Body of pancreas (tissue), 4 donors: ENCODE measurements around the gene ECEL1. TPM values are rescaled to one million over a fixed set of nuclear protein-coding genes. Genes with fewer than 3 reads are reported as not detected.

ENCODE experiments used
- ATAC-seq: fragments of 150-250 bp; one replicate; pipeline ENCODE4 v1.9.1; 2016
- DNase-seq, 4 donors: peaks; one replicate each; pipeline ENCODE4 v3.0.0-alpha.2; 2019
- H3K27ac ChIP-seq, 4 donors: fragments of 200-600 bp; sonication (generic); 1 replicate in 3 of 4; 2 replicates in 1 of 4; pipeline versions ENCODE4 v1.5.1 to v1.6.1; 2016 to 2019; ENCODE audit warnings: mild to moderate bottlenecking in 1 of 4, mixed read lengths in 1 of 4, moderate library complexity in 1 of 4
- H3K27me3 ChIP-seq, 2 donors: fragments of 200-600 bp; sonication (generic); one replicate each; pipeline ENCODE4 v1.6.0; 2016; ENCODE audit warnings: mild to moderate bottlenecking in 1 of 2
- H3K36me3 ChIP-seq, 2 donors: fragments of 200-600 bp; sonication (generic); replicated peaks in 1 of 2; 2 replicates each; pipeline ENCODE4 v1.5.1; 2016; ENCODE audit warnings: low read depth in 2 of 2; ENCODE audit not compliant: insufficient read depth in 1 of 2
- H3K4me1 ChIP-seq: fragments of 200-600 bp; sonication (generic); one replicate; pipeline ENCODE4 v1.6.0; 2016
- H3K4me3 ChIP-seq, 2 donors: fragments of 200-600 bp; sonication (generic); 1 replicate in 1 of 2; 2 replicates in 1 of 2; pipeline ENCODE4 v1.5.1; 2016 to 2019
- H3K9me3 ChIP-seq, 3 donors: fragments of 200-600 bp; sonication (generic); 1 replicate in 2 of 3; 2 replicates in 1 of 3; pipeline ENCODE4 v1.5.1; 2016
- CTCF ChIP-seq, 7 experiments: fragments of 450-650 bp in 4 of 7; fragments of 200-600 bp in 3 of 7; sonication (generic) in 3 of 7; IDR thresholded peaks; one replicate each; pipeline ENCODE4 v1.5.1; 2016 to 2019; ENCODE audit warnings: antibody characterized with exemption in 7 of 7
- POLR2A ChIP-seq, 3 donors: fragments of 450-650 bp; IDR thresholded peaks; one replicate each; pipeline ENCODE4 v1.6.1; 2016; ENCODE audit warnings: antibody characterized with exemption in 3 of 3, mild to moderate bottlenecking in 2 of 3
- WGBS, 2 donors: methylation state at CpG; one replicate each; pipeline ENCODE4 v1.1.5; 2017; 5-methylcytosine and 5-hydroxymethylcytosine counted together
- intact Hi-C: fragments of 100-400 bp; cut with DNase I; formaldehyde crosslinking; loops from one replicate; pipeline ENCODE4 v1.15.1; 2023
- total RNA-seq, 2 donors: library from RNA; depleted of rRNA; stranded (reverse); fragments of >200 nt; gene quantifications; one replicate each; pipeline ENCODE4 v1.1.0, GENCODE V29; 2016

Gene ECEL1
- total RNA-seq, 2 donors from 2014 or later: 0.26 TPM; not detected in 1

GRCh38 chr2:232491139-232491780 is 3.6 kb upstream of the ECEL1 start:
- H3K4me1 ChIP-seq: peaks cover 13% of the 10 kb centered on the region
- 92 to 94% methylated on average over 8 to 12 of the region's 12 CpGs for WGBS, 2 donors
- DNase-seq (no peak), ATAC-seq (no peak)
- no peaks in the 10 kb centered on the region for H3K27me3 ChIP-seq
- H3K27ac ChIP-seq: no peak overlapping the region
- H3K9me3 ChIP-seq: no peaks in the 10 kb centered on the region
- no peaks in the 10 kb centered on the region for H3K36me3 ChIP-seq
- TF ChIP-seq CTCF (IDR thresholded peaks at IDR 0.05): no peak
- no peak for TF ChIP-seq POLR2A (IDR thresholded peaks at IDR 0.05)
- no peak overlapping the region for H3K4me3 ChIP-seq
- intact Hi-C loops: no loop called here

GRCh38 chr2:232490221-232491138 is 2.8 kb upstream of the ECEL1 start:
- H3K9me3 ChIP-seq: no peaks in the 10 kb centered on the region
- ATAC-seq: no peak
- peak in 1 of 4 donors; percentile 7 for DNase-seq
- no peaks in the 10 kb centered on the region for H3K27me3 ChIP-seq
- no peaks in the 10 kb centered on the region for H3K36me3 ChIP-seq
- H3K27ac ChIP-seq: no peak overlapping the region
- H3K4me3 ChIP-seq: no peak overlapping the region
- peaks cover 21% of the 10 kb centered on the region for H3K4me1 ChIP-seq
- intact Hi-C loops: no loop called here
- 84 to 93% methylated on average over 14 to 30 of the region's 30 CpGs for WGBS, 2 donors
- TF ChIP-seq CTCF (IDR thresholded peaks at IDR 0.05): no peak
- no peak for TF ChIP-seq POLR2A (IDR thresholded peaks at IDR 0.05)

GRCh38 chr2:232489516-232490220 is 2.0 kb upstream of the ECEL1 start:
- intact Hi-C loops: no loop called here
- Histone ChIP-seq H3K4me1 (peaks cover 21% of the 10 kb centered on the region), H3K36me3 (no peaks in the 10 kb centered on the region), H3K9me3 (no peaks in the 10 kb centered on the region), H3K27me3 (no peaks in the 10 kb centered on the region), H3K27ac (no peak overlapping the region), H3K4me3 (no peak overlapping the region)
- ATAC-seq: no peak
- TF ChIP-seq CTCF (IDR thresholded peaks at IDR 0.05) (no peak), POLR2A (IDR thresholded peaks at IDR 0.05) (no peak)
- peak in 1 of 4 donors; percentile 6 for DNase-seq
- 66 to 71% methylated on average over 6 to 9 of the region's 9 CpGs for WGBS, 2 donors

- ATAC-seq: no peak
- H3K27me3 ChIP-seq: no peaks in the 10 kb centered on the region
- peaks cover 21% of the 10 kb centered on the region for H3K4me1 ChIP-seq
- H3K36me3 ChIP-seq: no peaks in the 10 kb centered on the region
- no peak overlapping the region for H3K4me3 ChIP-seq
- intact Hi-C loops: no loop called here
- TF ChIP-seq CTCF (IDR thresholded peaks at IDR 0.05) (no peak), POLR2A (IDR thresholded peaks at IDR 0.05) (no peak)
- 86 to 88% methylated on average over 5 of the region's 5 CpGs for WGBS, 2 donors
- DNase-seq: no peak
- H3K9me3 ChIP-seq: no peaks in the 10 kb centered on the region
- H3K27ac ChIP-seq: no peak overlapping the region
These were observed 1.2 kb upstream of the ECEL1 start for GRCh38 chr2:232488721-232489300.
